ENCODE results near the gene PDPR.
"Not testable (repeated sequence)": the region's sequence is repeated elsewhere in the genome, so short reads cannot be mapped to it uniquely, and the experiment has no call there.

- TF ChIP-seq, protein P1, sequence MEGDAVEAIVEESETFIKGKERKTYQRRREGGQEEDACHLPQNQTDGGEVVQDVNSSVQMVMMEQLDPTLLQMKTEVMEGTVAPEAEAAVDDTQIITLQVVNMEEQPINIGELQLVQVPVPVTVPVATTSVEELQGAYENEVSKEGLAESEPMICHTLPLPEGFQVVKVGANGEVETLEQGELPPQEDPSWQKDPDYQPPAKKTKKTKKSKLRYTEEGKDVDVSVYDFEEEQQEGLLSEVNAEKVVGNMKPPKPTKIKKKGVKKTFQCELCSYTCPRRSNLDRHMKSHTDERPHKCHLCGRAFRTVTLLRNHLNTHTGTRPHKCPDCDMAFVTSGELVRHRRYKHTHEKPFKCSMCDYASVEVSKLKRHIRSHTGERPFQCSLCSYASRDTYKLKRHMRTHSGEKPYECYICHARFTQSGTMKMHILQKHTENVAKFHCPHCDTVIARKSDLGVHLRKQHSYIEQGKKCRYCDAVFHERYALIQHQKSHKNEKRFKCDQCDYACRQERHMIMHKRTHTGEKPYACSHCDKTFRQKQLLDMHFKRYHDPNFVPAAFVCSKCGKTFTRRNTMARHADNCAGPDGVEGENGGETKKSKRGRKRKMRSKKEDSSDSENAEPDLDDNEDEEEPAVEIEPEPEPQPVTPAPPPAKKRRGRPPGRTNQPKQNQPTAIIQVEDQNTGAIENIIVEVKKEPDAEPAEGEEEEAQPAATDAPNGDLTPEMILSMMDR (conservative IDR thresholded peaks at IDR 0.05; ENCODE audit: low read depth, low read length), result not testable (repeated sequence)
- TF ChIP-seq EZH2phosphoT487 (IDR thresholded peaks at IDR 0.05; ENCODE audit: borderline replicate concordance, low read length), result not testable (repeated sequence)
Observed at GRCh38 chr16:70079081-70079480, 35.1 kb upstream of the PDPR start.

Measured in PC-3 (cell line).